ENCODE data around the gene ENPP1.

Gene ENPP1

GRCh38 chr6:131823276-131823902, 15.6 kb downstream of the ENPP1 start:
- Histone ChIP-seq H3K27me3 (ENCODE audit: control insufficient read depth in 1 of 2, insufficient read depth in 2 of 2, low read length in 2 of 2) (no peaks in the 10 kb centered on the region), H3K9ac (ENCODE audit: low read depth in 1 of 2, low read length in 2 of 2) (no peak overlapping the region), H3K4me1 (ENCODE audit: control insufficient read depth in 1 of 2, insufficient read depth in 2 of 2, low read length in 2 of 2) (peaks cover 5 to 7% of the 10 kb centered on the region in 2 donors), H3K4me3 (ENCODE audit: low read depth in 1 of 2, low read length in 2 of 2) (no peak overlapping the region), H3K36me3 (ENCODE audit: control insufficient read depth in 1 of 2, insufficient read depth in 2 of 2, low read length in 2 of 2) (no peaks in the 10 kb centered on the region), H3K9me3 (ENCODE audit: control insufficient read depth in 1 of 2, low read length in 2 of 2) (no peaks in the 10 kb centered on the region), H3K27ac (ENCODE audit: low read depth, low read length) (no peak overlapping the region)

GRCh38 chr6:131825946-131826345, 18.1 kb downstream of the ENPP1 start:
- H3K9me3 ChIP-seq (ENCODE audit: control insufficient read depth in 1 of 2, low read length in 2 of 2), result no peaks in the 10 kb centered on the region
- no peaks in the 10 kb centered on the region for H3K27me3 ChIP-seq (ENCODE audit: control insufficient read depth in 1 of 2, insufficient read depth in 2 of 2, low read length in 2 of 2)
- H3K4me3 ChIP-seq (ENCODE audit: low read depth in 1 of 2, low read length in 2 of 2), result no peak overlapping the region
- no peaks in the 10 kb centered on the region for H3K36me3 ChIP-seq (ENCODE audit: control insufficient read depth in 1 of 2, insufficient read depth in 2 of 2, low read length in 2 of 2)
- no peak overlapping the region for H3K27ac ChIP-seq (ENCODE audit: low read depth, low read length)
- H3K9ac ChIP-seq (ENCODE audit: low read depth in 1 of 2, low read length in 2 of 2), result no peak overlapping the region
- H3K4me1 ChIP-seq (ENCODE audit: control insufficient read depth in 1 of 2, insufficient read depth in 2 of 2, low read length in 2 of 2), result peaks cover 5 to 7% of the 10 kb centered on the region in 2 donors

- Histone ChIP-seq H3K9ac (ENCODE audit: low read depth in 1 of 2, low read length in 2 of 2) (no peak overlapping the region), H3K4me1 (ENCODE audit: control insufficient read depth in 1 of 2, insufficient read depth in 2 of 2, low read length in 2 of 2) (no peaks in the 10 kb centered on the region), H3K27me3 (ENCODE audit: control insufficient read depth in 1 of 2, insufficient read depth in 2 of 2, low read length in 2 of 2) (no peaks in the 10 kb centered on the region), H3K36me3 (ENCODE audit: control insufficient read depth in 1 of 2, insufficient read depth in 2 of 2, low read length in 2 of 2) (no peaks in the 10 kb centered on the region), H3K4me3 (ENCODE audit: low read depth in 1 of 2, low read length in 2 of 2) (no peak overlapping the region), H3K27ac (ENCODE audit: low read depth, low read length) (no peak overlapping the region), H3K9me3 (ENCODE audit: control insufficient read depth in 1 of 2, low read length in 2 of 2) (no peaks in the 10 kb centered on the region)
Measured at GRCh38 chr6:131828080-131828479, 20.3 kb downstream of the ENPP1 start.

GRCh38 chr6:131828951-131829350, 21.1 kb downstream of the ENPP1 start:
- Histone ChIP-seq H3K4me1 (ENCODE audit: control insufficient read depth in 1 of 2, insufficient read depth in 2 of 2, low read length in 2 of 2) (no peaks in the 10 kb centered on the region), H3K4me3 (ENCODE audit: low read depth in 1 of 2, low read length in 2 of 2) (no peak overlapping the region), H3K9me3 (ENCODE audit: control insufficient read depth in 1 of 2, low read length in 2 of 2) (no peaks in the 10 kb centered on the region), H3K27me3 (ENCODE audit: control insufficient read depth in 1 of 2, insufficient read depth in 2 of 2, low read length in 2 of 2) (no peaks in the 10 kb centered on the region), H3K27ac (ENCODE audit: low read depth, low read length) (no peak overlapping the region), H3K9ac (ENCODE audit: low read depth in 1 of 2, low read length in 2 of 2) (no peak overlapping the region), H3K36me3 (ENCODE audit: control insufficient read depth in 1 of 2, insufficient read depth in 2 of 2, low read length in 2 of 2) (no peaks in the 10 kb centered on the region)

- Histone ChIP-seq H3K27ac (ENCODE audit: low read depth, low read length) (no peak overlapping the region), H3K4me1 (ENCODE audit: control insufficient read depth in 1 of 2, insufficient read depth in 2 of 2, low read length in 2 of 2) (no peaks in the 10 kb centered on the region), H3K36me3 (ENCODE audit: control insufficient read depth in 1 of 2, insufficient read depth in 2 of 2, low read length in 2 of 2) (no peaks in the 10 kb centered on the region)
Measured at GRCh38 chr6:131831392-131831791, 23.6 kb downstream of the ENPP1 start.

GRCh38 chr6:131831886-131832285, 24.1 kb downstream of the ENPP1 start:
- Histone ChIP-seq H3K36me3 (ENCODE audit: control insufficient read depth in 1 of 2, insufficient read depth in 2 of 2, low read length in 2 of 2) (no peaks in the 10 kb centered on the region), H3K27ac (ENCODE audit: low read depth, low read length) (no peak overlapping the region), H3K4me3 (ENCODE audit: low read depth in 1 of 2, low read length in 2 of 2) (no peak overlapping the region), H3K9me3 (ENCODE audit: control insufficient read depth in 1 of 2, low read length in 2 of 2) (no peaks in the 10 kb centered on the region), H3K9ac (ENCODE audit: low read depth in 1 of 2, low read length in 2 of 2) (no peak overlapping the region), H3K27me3 (ENCODE audit: control insufficient read depth in 1 of 2, insufficient read depth in 2 of 2, low read length in 2 of 2) (no peaks in the 10 kb centered on the region), H3K4me1 (ENCODE audit: control insufficient read depth in 1 of 2, insufficient read depth in 2 of 2, low read length in 2 of 2) (peaks cover 0 to 3% of the 10 kb centered on the region in 2 donors)

More at GRCh38 chr6:131831392-131831791, 23.6 kb downstream of the ENPP1 start:
- no peak overlapping the region for H3K9ac ChIP-seq (ENCODE audit: low read depth in 1 of 2, low read length in 2 of 2)
- no peak overlapping the region for H3K4me3 ChIP-seq (ENCODE audit: low read depth in 1 of 2, low read length in 2 of 2)
- no peaks in the 10 kb centered on the region for H3K27me3 ChIP-seq (ENCODE audit: control insufficient read depth in 1 of 2, insufficient read depth in 2 of 2, low read length in 2 of 2)
- no peaks in the 10 kb centered on the region for H3K9me3 ChIP-seq (ENCODE audit: control insufficient read depth in 1 of 2, low read length in 2 of 2)

- Histone ChIP-seq H3K36me3 (ENCODE audit: control insufficient read depth in 1 of 2, insufficient read depth in 2 of 2, low read length in 2 of 2) (no peaks in the 10 kb centered on the region), H3K27ac (ENCODE audit: low read depth, low read length) (no peak overlapping the region), H3K9me3 (ENCODE audit: control insufficient read depth in 1 of 2, low read length in 2 of 2) (no peaks in the 10 kb centered on the region), H3K9ac (ENCODE audit: low read depth in 1 of 2, low read length in 2 of 2) (no peak overlapping the region), H3K4me3 (ENCODE audit: low read depth in 1 of 2, low read length in 2 of 2) (no peak overlapping the region), H3K27me3 (ENCODE audit: control insufficient read depth in 1 of 2, insufficient read depth in 2 of 2, low read length in 2 of 2) (no peaks in the 10 kb centered on the region), H3K4me1 (ENCODE audit: control insufficient read depth in 1 of 2, insufficient read depth in 2 of 2, low read length in 2 of 2) (peaks cover 0 to 3% of the 10 kb centered on the region in 2 donors)
Measured at GRCh38 chr6:131832363-131832762, 24.5 kb downstream of the ENPP1 start.

GRCh38 chr6:131838051-131838450, 30.2 kb downstream of the ENPP1 start:
- Histone ChIP-seq H3K4me1 (ENCODE audit: control insufficient read depth in 1 of 2, insufficient read depth in 2 of 2, low read length in 2 of 2) (peaks cover 0 to 3% of the 10 kb centered on the region in 2 donors), H3K4me3 (ENCODE audit: low read depth in 1 of 2, low read length in 2 of 2) (no peak overlapping the region), H3K27me3 (ENCODE audit: control insufficient read depth in 1 of 2, insufficient read depth in 2 of 2, low read length in 2 of 2) (no peaks in the 10 kb centered on the region), H3K36me3 (ENCODE audit: control insufficient read depth in 1 of 2, insufficient read depth in 2 of 2, low read length in 2 of 2) (no peaks in the 10 kb centered on the region), H3K27ac (ENCODE audit: low read depth, low read length) (no peak overlapping the region), H3K9me3 (ENCODE audit: control insufficient read depth in 1 of 2, low read length in 2 of 2) (no peaks in the 10 kb centered on the region), H3K9ac (ENCODE audit: low read depth in 1 of 2, low read length in 2 of 2) (no peak overlapping the region)

- Histone ChIP-seq H3K9me3 (ENCODE audit: control insufficient read depth in 1 of 2, low read length in 2 of 2) (no peaks in the 10 kb centered on the region), H3K4me3 (ENCODE audit: low read depth in 1 of 2, low read length in 2 of 2) (no peak overlapping the region), H3K4me1 (ENCODE audit: control insufficient read depth in 1 of 2, insufficient read depth in 2 of 2, low read length in 2 of 2) (peaks cover 0 to 6% of the 10 kb centered on the region in 2 donors), H3K36me3 (ENCODE audit: control insufficient read depth in 1 of 2, insufficient read depth in 2 of 2, low read length in 2 of 2) (no peaks in the 10 kb centered on the region), H3K27ac (ENCODE audit: low read depth, low read length) (no peak overlapping the region), H3K27me3 (ENCODE audit: control insufficient read depth in 1 of 2, insufficient read depth in 2 of 2, low read length in 2 of 2) (no peaks in the 10 kb centered on the region), H3K9ac (ENCODE audit: low read depth in 1 of 2, low read length in 2 of 2) (no peak overlapping the region)
Measured at GRCh38 chr6:131839388-131839787, 31.6 kb downstream of the ENPP1 start.

GRCh38 chr6:131840441-131840840, 32.6 kb downstream of the ENPP1 start:
- Histone ChIP-seq H3K9ac (ENCODE audit: low read depth in 1 of 2, low read length in 2 of 2) (no peak overlapping the region), H3K27me3 (ENCODE audit: control insufficient read depth in 1 of 2, insufficient read depth in 2 of 2, low read length in 2 of 2) (no peaks in the 10 kb centered on the region), H3K27ac (ENCODE audit: low read depth, low read length) (no peak overlapping the region), H3K4me3 (ENCODE audit: low read depth in 1 of 2, low read length in 2 of 2) (no peak overlapping the region), H3K4me1 (ENCODE audit: control insufficient read depth in 1 of 2, insufficient read depth in 2 of 2, low read length in 2 of 2) (peaks cover 0 to 6% of the 10 kb centered on the region in 2 donors), H3K36me3 (ENCODE audit: control insufficient read depth in 1 of 2, insufficient read depth in 2 of 2, low read length in 2 of 2) (no peaks in the 10 kb centered on the region), H3K9me3 (ENCODE audit: control insufficient read depth in 1 of 2, low read length in 2 of 2) (no peaks in the 10 kb centered on the region)
